Fibroblast of lung (primary cell): Measurements from ENCODE around the gene RASA3. TPM values are rescaled to one million over a fixed set of nuclear protein-coding genes. Genes with fewer than 3 reads are reported as not detected.

Experiments
- DNase-seq, 2 donors: peaks; one replicate each; pipeline versions ENCODE4 v3.0.0 to v3.0.0-alpha.2; 2010; ENCODE audit warnings: low read depth in 2 of 2
- H2AFZ ChIP-seq: 2 replicates; pipeline ENCODE4 v1.5.1; 2012; ENCODE audit warnings: low read length, control low read depth, inconsistent platforms
- H3K27ac ChIP-seq: 2 replicates; pipeline ENCODE4 v1.5.1; 2011; ENCODE audit warnings: low read length, control low read depth; ENCODE audit not compliant: insufficient read depth
- H3K27me3 ChIP-seq: 2 replicates; pipeline ENCODE4 v1.5.1; 2011; ENCODE audit warnings: mild to moderate bottlenecking, low read length; ENCODE audit not compliant: control insufficient read depth, insufficient read depth
- H3K36me3 ChIP-seq: 2 replicates; pipeline ENCODE4 v1.5.1; 2011; ENCODE audit warnings: low read length; ENCODE audit not compliant: control insufficient read depth, insufficient read depth
- H3K4me1 ChIP-seq: 2 replicates; pipeline ENCODE4 v1.5.1; 2011; ENCODE audit warnings: low read length; ENCODE audit not compliant: control insufficient read depth, insufficient read depth; ENCODE audit errors: extremely low read depth
- H3K4me2 ChIP-seq: 2 replicates; pipeline ENCODE4 v1.5.1; 2011; ENCODE audit warnings: low read length, control low read depth; ENCODE audit not compliant: insufficient read depth; ENCODE audit errors: extremely low read depth
- H3K4me3 ChIP-seq, 4 experiments: fragments of 200-600 bp in 1 of 4; sonication (generic) in 1 of 4; replicated peaks in 1 of 4; 2 replicates each; pipeline ENCODE4 v1.5.1; 2011 to 2016; ENCODE audit warnings: low read length in 4 of 4, low read depth in 3 of 4, mild to moderate bottlenecking in 3 of 4, control low read depth in 2 of 4, inconsistent platforms in 1 of 4, mixed read lengths in 1 of 4; ENCODE audit not compliant: insufficient read depth in 1 of 4; ENCODE audit errors: control extremely low read depth in 1 of 4
- H3K79me2 ChIP-seq: 2 replicates; pipeline ENCODE4 v1.5.1; 2012; ENCODE audit warnings: mild to moderate bottlenecking, low read length, inconsistent platforms; ENCODE audit not compliant: control insufficient read depth, insufficient read depth
- H3K9ac ChIP-seq: 2 replicates; pipeline ENCODE4 v1.5.1; 2011; ENCODE audit warnings: mild to moderate bottlenecking, low read length, control low read depth; ENCODE audit not compliant: insufficient read depth
- H3K9me3 ChIP-seq: 2 replicates; pipeline ENCODE4 v1.5.1; 2012; ENCODE audit warnings: low read depth, low read length; ENCODE audit not compliant: control insufficient read depth, insufficient read depth
- H4K20me1 ChIP-seq: 2 replicates; pipeline ENCODE4 v1.5.1; 2011; ENCODE audit warnings: low read length; ENCODE audit not compliant: control insufficient read depth, insufficient read depth; ENCODE audit errors: extremely low read depth
- CTCF ChIP-seq, 2 donors: IDR thresholded peaks in 1 of 2; conservative IDR thresholded peaks in 1 of 2; 1 replicate in 1 of 2; 2 replicates in 1 of 2; pipeline ENCODE4 v1.5.1; 2011 to 2012; ENCODE audit warnings: low read length in 2 of 2, control low read depth in 1 of 2, inconsistent platforms in 1 of 2, low read depth in 1 of 2, mild to moderate bottlenecking in 1 of 2
- EZH2 ChIP-seq: IDR thresholded peaks from 2 replicates; pipeline ENCODE4 v1.5.1; 2012; ENCODE audit warnings: low read length, control low read depth, mild to moderate bottlenecking; ENCODE audit errors: missing control alignments
- polyA plus RNA-seq, 2 donors: library from polyadenylated mRNA; depleted of rRNA in 1 of 2; stranded (reverse) in 1 of 2; unstranded in 1 of 2; fragments of >200 nt; gene quantifications; 2 replicates each; pipeline ENCODE4 v1.2.1, GENCODE V29; 2011 to 2012; ENCODE audit warnings: missing spikeins in 1 of 2
- total RNA-seq: library from RNA; depleted of rRNA; stranded (reverse); fragments of >200 nt; gene quantifications from 2 replicates; pipeline ENCODE4 v1.2.1, GENCODE V29; 2014

The RASA3 gene
- total and polyA plus RNA-seq, 2 donors (not counting 1 experiment from before 2014, with no cell fraction given), result 26.6 to 31.1 TPM

DNA sequence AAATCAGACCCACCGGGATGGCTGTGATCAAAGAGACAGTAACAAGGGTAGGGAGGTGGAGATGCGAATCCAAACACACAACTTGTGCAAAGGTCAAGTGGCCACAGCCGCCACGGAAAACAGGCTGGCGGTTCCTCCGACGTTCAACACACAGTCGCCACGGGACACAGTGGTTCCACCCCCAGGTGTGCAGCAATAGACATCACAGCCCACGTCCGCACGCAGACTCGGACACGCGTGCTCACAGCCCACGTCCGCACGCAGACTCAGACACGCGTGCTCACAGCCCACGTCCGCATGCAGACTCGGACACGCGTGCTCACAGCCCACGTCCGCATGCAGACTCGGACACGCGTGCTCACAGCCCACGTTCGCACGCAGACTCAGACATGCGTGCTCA lies 70.1 kb downstream of the RASA3 start:
- H3K36me3 ChIP-seq, result peaks cover 21% of the 10 kb centered on the region
- H3K4me2 ChIP-seq, result no peak overlapping the region
- no peaks in the 10 kb centered on the region for H3K27me3 ChIP-seq
- peaks cover 46% of the 10 kb centered on the region for H3K4me1 ChIP-seq
- TF ChIP-seq EZH2 (no peak), CTCF (conservative IDR thresholded peaks at IDR 0.05 in 1 of 2, IDR thresholded peaks at IDR 0.05 in 1 of 2; ENCODE audit: low read depth in 1 of 2, low read length in 2 of 2) (no peak)
- H3K9me3 ChIP-seq, result no peaks in the 10 kb centered on the region
- H3K79me2 ChIP-seq, result peaks cover 66% of the 10 kb centered on the region
- H3K27ac ChIP-seq, result peak overlapping the region; percentile 67
- H2AFZ ChIP-seq, result no peak overlapping the region
- H3K4me3 ChIP-seq, result no peak overlapping the region
- peak overlapping the region; percentile 7 for H3K9ac ChIP-seq
- DNase-seq, result no peak
- no peaks in the 10 kb centered on the region for H4K20me1 ChIP-seq

- Histone ChIP-seq H3K4me1 (peaks cover 41% of the 10 kb centered on the region), H3K9ac (no peak overlapping the region), H4K20me1 (no peaks in the 10 kb centered on the region), H2AFZ (no peak overlapping the region), H3K9me3 (no peaks in the 10 kb centered on the region), H3K79me2 (peaks cover 70% of the 10 kb centered on the region), H3K36me3 (peaks cover 21% of the 10 kb centered on the region), H3K4me2 (no peak overlapping the region), H3K27ac (no peak overlapping the region), H3K4me3 (no peak overlapping the region), H3K27me3 (no peaks in the 10 kb centered on the region)
- TF ChIP-seq CTCF (conservative IDR thresholded peaks at IDR 0.05 in 1 of 2, IDR thresholded peaks at IDR 0.05 in 1 of 2; ENCODE audit: low read depth in 1 of 2, low read length in 2 of 2) (no peak), EZH2 (no peak)
- no peak for DNase-seq
These were observed 70.7 kb downstream of the RASA3 start for GRCh38 chr13:114061744-114062143.

GRCh38 chr13:114061047-114061446 lies 71.4 kb downstream of the RASA3 start:
- Histone ChIP-seq H3K27me3 (no peaks in the 10 kb centered on the region), H3K4me1 (peaks cover 36% of the 10 kb centered on the region), H3K4me2 (no peak overlapping the region), H3K4me3 (no peak overlapping the region), H3K79me2 (peaks cover 69% of the 10 kb centered on the region), H3K27ac (no peak overlapping the region), H2AFZ (no peak overlapping the region), H3K9me3 (no peaks in the 10 kb centered on the region), H3K9ac (no peak overlapping the region), H3K36me3 (peaks cover 24% of the 10 kb centered on the region), H4K20me1 (no peaks in the 10 kb centered on the region)
- no peak for DNase-seq
- no peak for TF ChIP-seq CTCF (conservative IDR thresholded peaks at IDR 0.05 in 1 of 2, IDR thresholded peaks at IDR 0.05 in 1 of 2; ENCODE audit: low read depth in 1 of 2, low read length in 2 of 2)
- TF ChIP-seq EZH2, result no peak
